Kidney (tissue), 14 donors: ENCODE results near the gene KIF21B. TPM values are rescaled to one million over a fixed set of nuclear protein-coding genes. Genes with fewer than 3 reads are reported as not detected.

Experiments used
- DNase-seq, 5 donors: peaks; one replicate each; pipeline ENCODE4 v3.0.0-alpha.2; 2013 to 2020
- FAIRE-seq: peaks from 2 replicates; lab custom pipeline; 2012; peaks lifted over from hg19 to GRCh38; lab: Jason Lieb, UNC
- H3K27ac ChIP-seq, 2 donors: one replicate each; pipeline ENCODE4 v1.7.0; 2013; ENCODE audit warnings: low read depth in 2 of 2, low read length in 2 of 2, inconsistent platforms in 1 of 2
- H3K27me3 ChIP-seq: one replicate; pipeline ENCODE4 v1.7.1; 2013; ENCODE audit warnings: low read length, inconsistent platforms; ENCODE audit not compliant: control insufficient read depth, insufficient read depth
- H3K36me3 ChIP-seq, 3 donors: one replicate each; pipeline versions ENCODE4 v1.7.0 to v1.7.1; 2013; ENCODE audit warnings: low read length in 3 of 3, control low read depth in 1 of 3, inconsistent platforms in 1 of 3; ENCODE audit not compliant: insufficient read depth in 3 of 3, control insufficient read depth in 2 of 3
- H3K4me1 ChIP-seq, 3 donors: one replicate each; pipeline versions ENCODE4 v1.7.0 to v1.7.1; 2013; ENCODE audit warnings: low read length in 3 of 3, inconsistent platforms in 1 of 3, low read depth in 1 of 3; ENCODE audit not compliant: control insufficient read depth in 2 of 3, insufficient read depth in 2 of 3
- H3K4me3 ChIP-seq, 3 donors: one replicate each; pipeline versions ENCODE4 v1.7.0 to v1.8.1; 2013; ENCODE audit warnings: low read length in 3 of 3, control low read depth in 1 of 3, inconsistent platforms in 1 of 3
- H3K9ac ChIP-seq, 3 donors: one replicate each; pipeline versions ENCODE4 v1.7.0 to v1.7.1; 2013; ENCODE audit warnings: low read length in 3 of 3, control low read depth in 1 of 3, inconsistent platforms in 1 of 3
- H3K9me3 ChIP-seq, 3 donors: one replicate each; pipeline versions ENCODE4 v1.7.0 to v1.7.1; 2013; ENCODE audit warnings: low read length in 3 of 3, control low read depth in 1 of 3, inconsistent platforms in 1 of 3; ENCODE audit not compliant: control insufficient read depth in 2 of 3, insufficient read depth in 1 of 3
- intact Hi-C: fragments of 100-400 bp; cut with DNase I; formaldehyde crosslinking; loops from one replicate; pipeline ENCODE4 v1.11.1; 2022
- polyA plus RNA-seq: library from polyadenylated mRNA; stranded (reverse); fragments of 350-450 nt; fragmentation: Illumina TruSeq; extraction: RNeasy Lipid Tissue Mini Kit (QIAGEN cat#74804); gene quantifications from one replicate; pipeline ENCODE4 v1.2.3, GENCODE V29; 2014; ENCODE audit warnings: low read depth, low replicate concordance; ENCODE audit not compliant: insufficient read depth
- total RNA-seq: library from RNA; stranded (reverse); fragmentation: NEBNext Ultra II Directional; extraction: Animal tissue kit (Norgen Biotek cat#: 25700); gene quantifications from one replicate; pipeline ENCODE4 v1.2.1, GENCODE V29; 2021
- TF ChIP-seq, protein P1 (sequence below): IDR thresholded peaks from 3 replicates; pipeline ENCODE4 v1.5.1; 2012; ENCODE audit warnings: mild to moderate bottlenecking, moderate library complexity, borderline replicate concordance; ENCODE audit not compliant: insufficient read depth; ENCODE audit errors: extremely low read depth
- donor health status: control.
- donor health status: control.
- donor health status: control.
- donor health status: control.
- donor health status: control.
- donor health status: DM: yes; HTN: yes; CAD: no.
- donor health status: Normal renal cell carcinoma (clear cell type).

The KIF21B gene
- total and polyA plus RNA-seq, 2 donors from 2014 or later, result 0.19 to 5.6 TPM

DNA sequence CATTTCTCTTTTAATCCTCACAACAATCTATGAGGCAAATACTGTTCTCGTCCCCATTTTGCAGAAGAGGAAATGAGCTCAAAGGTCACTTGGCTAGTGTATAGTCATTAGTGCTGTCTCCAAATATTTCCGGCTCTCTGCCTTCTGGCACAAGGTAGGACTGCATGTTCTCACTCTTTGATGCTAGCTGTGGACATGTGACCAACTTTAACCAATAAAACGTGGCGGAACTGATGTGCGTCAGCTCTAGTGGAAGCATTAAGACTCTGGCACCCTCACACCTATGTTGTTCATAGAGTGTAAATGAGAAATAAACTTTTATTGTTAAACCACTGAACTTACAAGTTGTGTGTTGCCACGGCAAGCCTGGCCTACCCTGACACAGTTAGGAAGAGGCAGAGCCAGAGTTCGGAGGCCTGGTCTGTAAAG lies 5.0 kb upstream of the KIF21B start:
- TF ChIP-seq, protein P1, sequence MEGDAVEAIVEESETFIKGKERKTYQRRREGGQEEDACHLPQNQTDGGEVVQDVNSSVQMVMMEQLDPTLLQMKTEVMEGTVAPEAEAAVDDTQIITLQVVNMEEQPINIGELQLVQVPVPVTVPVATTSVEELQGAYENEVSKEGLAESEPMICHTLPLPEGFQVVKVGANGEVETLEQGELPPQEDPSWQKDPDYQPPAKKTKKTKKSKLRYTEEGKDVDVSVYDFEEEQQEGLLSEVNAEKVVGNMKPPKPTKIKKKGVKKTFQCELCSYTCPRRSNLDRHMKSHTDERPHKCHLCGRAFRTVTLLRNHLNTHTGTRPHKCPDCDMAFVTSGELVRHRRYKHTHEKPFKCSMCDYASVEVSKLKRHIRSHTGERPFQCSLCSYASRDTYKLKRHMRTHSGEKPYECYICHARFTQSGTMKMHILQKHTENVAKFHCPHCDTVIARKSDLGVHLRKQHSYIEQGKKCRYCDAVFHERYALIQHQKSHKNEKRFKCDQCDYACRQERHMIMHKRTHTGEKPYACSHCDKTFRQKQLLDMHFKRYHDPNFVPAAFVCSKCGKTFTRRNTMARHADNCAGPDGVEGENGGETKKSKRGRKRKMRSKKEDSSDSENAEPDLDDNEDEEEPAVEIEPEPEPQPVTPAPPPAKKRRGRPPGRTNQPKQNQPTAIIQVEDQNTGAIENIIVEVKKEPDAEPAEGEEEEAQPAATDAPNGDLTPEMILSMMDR, result no peak
- peaks cover 0 to 17% (median 14%) of the 10 kb centered on the region in 3 donors for H3K4me1 ChIP-seq

DNA sequence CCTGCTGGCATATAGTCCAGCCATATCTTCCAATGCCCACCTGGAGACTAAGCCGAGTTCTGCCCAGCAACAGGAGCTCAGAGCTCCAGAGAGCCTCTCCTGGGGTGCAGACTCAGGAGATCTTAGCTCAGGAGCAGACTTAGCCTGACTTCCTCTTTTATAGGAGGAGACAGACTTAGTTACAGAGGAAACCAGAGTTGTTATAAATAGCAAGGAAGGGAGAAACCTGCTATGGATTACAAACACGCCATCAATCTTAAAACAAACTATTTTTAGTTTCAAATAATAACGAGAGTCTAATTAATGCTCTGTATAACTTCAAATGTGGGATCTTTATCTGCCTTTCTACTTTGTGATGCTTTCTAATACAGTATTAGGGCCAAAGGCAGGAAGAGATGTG lies 3.3 kb upstream of the KIF21B start:
- Histone ChIP-seq H3K9me3 (no peaks in the 10 kb centered on the region), H3K9ac (no peak overlapping the region), H3K4me3 (no peak overlapping the region), H3K27me3 (no peaks in the 10 kb centered on the region), H3K4me1 (peaks cover 0 to 19% (median 14%) of the 10 kb centered on the region in 3 donors), H3K36me3 (no peaks in the 10 kb centered on the region), H3K27ac (no peak overlapping the region)
- no peak for FAIRE-seq
- peak in 2 of 5 donors; percentile 5 to 29 for DNase-seq
- TF ChIP-seq, protein P1, result no peak
- intact Hi-C loops, result no loop called here

More for the DNA sequence above, 5.0 kb upstream of the KIF21B start:
- no peaks in the 10 kb centered on the region for H3K36me3 ChIP-seq
- FAIRE-seq (no peak), DNase-seq (peak in 2 of 5 donors; percentile 8 to 57)
- peak overlapping the region; percentile 30 to 78 for H3K27ac ChIP-seq
- H3K4me3 ChIP-seq, result no peak overlapping the region
- H3K9ac ChIP-seq, result no peak overlapping the region
- no peaks in the 10 kb centered on the region for H3K27me3 ChIP-seq
- intact Hi-C loops, result no loop called here
- no peaks in the 10 kb centered on the region for H3K9me3 ChIP-seq

DNA sequence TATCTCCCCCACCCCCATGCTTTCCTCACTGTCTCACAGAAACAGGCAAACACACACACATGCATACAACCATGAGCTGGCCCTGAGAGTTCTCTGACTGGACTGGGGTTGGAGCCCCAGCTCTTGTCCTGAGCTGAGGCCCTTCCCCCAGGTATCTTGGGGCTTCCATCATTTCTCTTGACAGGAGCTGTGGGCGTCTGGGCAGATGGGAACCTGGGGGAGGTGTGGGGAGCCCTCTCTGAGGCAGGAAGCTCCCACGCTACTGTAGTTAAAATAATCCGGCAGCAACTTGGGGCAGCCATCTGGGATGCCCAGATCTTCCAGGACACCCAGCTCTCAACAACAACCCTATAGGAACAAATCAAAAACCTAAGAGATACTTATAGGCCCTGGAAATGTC lies 2.7 kb upstream of the KIF21B start:
- H3K27ac ChIP-seq, result no peak overlapping the region
- TF ChIP-seq, protein P1, result no peak
- peak in 2 of 5 donors; percentile 13 to 23 for DNase-seq
- no peak overlapping the region for H3K4me3 ChIP-seq
- FAIRE-seq, result no peak
- peaks cover 0 to 19% (median 14%) of the 10 kb centered on the region in 3 donors for H3K4me1 ChIP-seq
- H3K36me3 ChIP-seq, result no peaks in the 10 kb centered on the region
- no peaks in the 10 kb centered on the region for H3K9me3 ChIP-seq
- intact Hi-C loops, result no loop called here
- no peak overlapping the region for H3K9ac ChIP-seq
- no peaks in the 10 kb centered on the region for H3K27me3 ChIP-seq

DNA sequence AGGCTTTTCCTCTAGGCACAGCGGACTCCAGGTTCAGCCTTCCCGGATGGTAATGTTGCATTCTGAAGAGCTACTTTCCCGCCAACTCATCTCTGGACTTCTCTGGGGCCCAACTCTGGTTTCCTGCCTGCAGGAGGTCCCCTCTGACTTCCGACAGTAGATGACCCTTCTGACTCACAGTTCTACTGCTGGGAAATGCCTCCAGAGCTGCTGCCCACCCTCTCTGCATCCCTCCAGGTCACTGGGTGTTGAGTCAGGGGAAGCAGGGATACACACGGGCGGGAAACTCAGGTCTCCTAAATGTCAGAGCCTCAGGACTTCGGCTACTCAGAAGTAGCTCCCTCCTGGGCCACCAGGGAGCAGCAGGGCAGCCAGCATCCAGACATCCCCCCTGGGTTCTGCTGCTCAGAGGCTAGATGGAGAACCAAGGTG lies 2.1 kb upstream of the KIF21B start:
- TF ChIP-seq, protein P1, result no peak
- no peak for FAIRE-seq

More for the DNA sequence above, 2.1 kb upstream of the KIF21B start:
- Histone ChIP-seq H3K9me3 (no peaks in the 10 kb centered on the region), H3K9ac (no peak overlapping the region), H3K36me3 (no peaks in the 10 kb centered on the region), H3K27me3 (no peaks in the 10 kb centered on the region), H3K4me1 (peaks cover 0 to 23% (median 14%) of the 10 kb centered on the region in 3 donors), H3K27ac (no peak overlapping the region), H3K4me3 (no peak overlapping the region)
- DNase-seq, result peak in 2 of 5 donors; percentile 8 to 69
- intact Hi-C loops, result no loop called here
